GM12878 (cell line): ENCODE data around the gene PLA2G6. TPM values are rescaled to one million over a fixed set of nuclear protein-coding genes. Genes with fewer than 3 reads are reported as not detected.

Experiments
- BMI1 ChIP-seq: fragments of 450-650 bp; IDR thresholded peaks from 2 replicates; pipeline ENCODE4 v1.6.1; 2016; ENCODE audit warnings: mild to moderate bottlenecking, moderate library complexity, borderline replicate concordance
- CBFB ChIP-seq: IDR thresholded peaks from 2 replicates; pipeline ENCODE4 v1.6.1; 2016; ENCODE audit warnings: antibody characterized with exemption, low read depth
- CBX5 ChIP-seq: sonication (generic); IDR thresholded peaks from 2 replicates; pipeline ENCODE4 v1.6.1; 2016; ENCODE audit warnings: low read depth, moderate library complexity, mild to moderate bottlenecking, inconsistent platforms
- CHD2 ChIP-seq: IDR thresholded peaks from 2 replicates; pipeline ENCODE4 v1.6.1; 2011; ENCODE audit warnings: low read depth, low read length, improper control_type of control experiment, borderline replicate concordance
- CREB1 ChIP-seq: IDR thresholded peaks from 2 replicates; pipeline ENCODE4 v1.6.1; 2012; ENCODE audit warnings: low read depth, mild to moderate bottlenecking, inconsistent platforms
- CUX1 ChIP-seq: IDR thresholded peaks from 2 replicates; pipeline ENCODE4 v1.6.1; 2012; ENCODE audit warnings: improper control_type of control experiment, low read depth, low read length; ENCODE audit not compliant: insufficient replicate concordance
- E4F1 ChIP-seq: fragments of 450-650 bp; IDR thresholded peaks from 2 replicates; pipeline ENCODE4 v1.6.1; 2018; ENCODE audit warnings: borderline replicate concordance, mild to moderate bottlenecking; ENCODE audit not compliant: partially characterized antibody
- EZH2 ChIP-seq: IDR thresholded peaks from 2 replicates; pipeline ENCODE4 v1.6.1; 2012; ENCODE audit warnings: low read depth, mild to moderate bottlenecking, control low read depth, inconsistent platforms, low read length, borderline replicate concordance; ENCODE audit not compliant: control insufficient read depth
- FOS ChIP-seq: IDR thresholded peaks from 3 replicates; pipeline ENCODE4 v1.6.1; 2011; ENCODE audit warnings: borderline replicate concordance; ENCODE audit not compliant: insufficient read length; ENCODE audit errors: extremely low read depth
- HDAC2 ChIP-seq: fragments of 200-600 bp; sonication (generic); IDR thresholded peaks from 2 replicates; pipeline ENCODE4 v1.6.1; 2017
- HSF1 ChIP-seq: fragments of 150-350 bp; IDR thresholded peaks from 2 replicates; pipeline ENCODE4 v1.6.1; 2014; ENCODE audit warnings: mild to moderate bottlenecking, low read depth, low read length
- JUNB ChIP-seq: IDR thresholded peaks from 2 replicates; pipeline ENCODE4 v1.6.1; 2016; ENCODE audit warnings: antibody characterized with exemption, mild to moderate bottlenecking
- MTA2 ChIP-seq: fragments of 450-650 bp; IDR thresholded peaks from 2 replicates; pipeline ENCODE4 v1.6.1; 2016; ENCODE audit warnings: low read depth, mild to moderate bottlenecking, moderate library complexity
- MXI1 ChIP-seq: fragments of 150-350 bp; IDR thresholded peaks from 2 replicates; pipeline ENCODE4 v1.6.1; 2011; ENCODE audit warnings: low read depth, mild to moderate bottlenecking, inconsistent platforms, low read length, improper control_type of control experiment
- PAX5 ChIP-seq: IDR thresholded peaks from 2 replicates; pipeline ENCODE4 v1.6.1; 2011; ENCODE audit warnings: low read depth, low read length, borderline replicate concordance
- POLR2AphosphoS5 ChIP-seq: IDR thresholded peaks from 2 replicates; pipeline ENCODE4 v1.6.1; 2011; ENCODE audit warnings: mild to moderate bottlenecking, low read length, inconsistent platforms
- RAD21 ChIP-seq: IDR thresholded peaks from 2 replicates; pipeline ENCODE4 v1.6.1; 2011; ENCODE audit warnings: mild to moderate bottlenecking, low read depth, low read length, moderate library complexity; ENCODE audit not compliant: insufficient read depth
- RBBP5 ChIP-seq: fragments of 200-600 bp; sonication (generic); conservative IDR thresholded peaks from 2 replicates; pipeline ENCODE4 v1.6.1; 2016
- SIX5 ChIP-seq: IDR thresholded peaks from 2 replicates; pipeline ENCODE4 v1.6.1; 2011; ENCODE audit warnings: mild to moderate bottlenecking, low read depth, low read length, moderate library complexity; ENCODE audit not compliant: severe bottlenecking
- SP1 ChIP-seq: IDR thresholded peaks from one replicate; pipeline ENCODE4 v1.6.1; 2011; ENCODE audit warnings: low read depth, low read length
- STAT3 ChIP-seq: IDR thresholded peaks from 2 replicates; pipeline ENCODE4 v1.6.1; 2011; ENCODE audit warnings: low read depth, low read length, improper control_type of control experiment
- ZBED1 ChIP-seq: IDR thresholded peaks from 2 replicates; pipeline ENCODE4 v1.6.1; 2016; ENCODE audit warnings: borderline replicate concordance
- polyA plus RNA-seq, 11 experiments: library from polyadenylated mRNA; depleted of rRNA in 4 of 11; unstranded in 6 of 11; stranded (reverse) in 5 of 11; fragments of >200 nt; fragmentation: Nextera tagmentation in 4 of 11; fragmentation: Illumina TruSeq in 1 of 11; extraction: Ambion mirVana in 4 of 11; extraction: Trizol in 1 of 11; gene quantifications; 1 replicate in 1 of 11; 2 replicates in 10 of 11; pipeline versions ENCODE4 v1.2.1 to v1.2.3, GENCODE V29; 2011 to 2016; ENCODE audit warnings: inconsistent platforms in 2 of 11, missing spikeins in 2 of 11, low read depth in 1 of 11
- total RNA-seq, 4 experiments: library from RNA; depleted of rRNA in 3 of 4; stranded (reverse); fragments of >200 nt in 3 of 4; fragmentation: Illumina TruSeq in 1 of 4; extraction: Trizol in 1 of 4; gene quantifications; 2 replicates each; pipeline versions ENCODE4 v1.2.1 to v1.2.3, GENCODE V29; 2013 to 2021

Gene PLA2G6
- total and polyA plus RNA-seq, 10 of the 15 experiments (the other 5 are each of a cell fraction or from before 2014, with no cell fraction given), result 0.15 to 42.2 (median 15.8) TPM

GRCh38 chr22:38218661-38219622 lies 37.3 kb upstream of the PLA2G6 start (continued):
- TF ChIP-seq E4F1 (no peak), STAT3 (no peak), ZBED1 (no peak), PAX5 (no peak), RBBP5 (no peak), SP1 (no peak), HDAC2 (no peak), CBX5 (no peak), CHD2 (no peak), POLR2AphosphoS5 (no peak), MTA2 (no peak), EZH2 (no peak), FOS (no peak), SIX5 (no peak), CBFB (no peak), BMI1 (no peak), JUNB (no peak), CREB1 (no peak), MXI1 (no peak), RAD21 (no peak), HSF1 (no peak), CUX1 (no peak)
